ENCODE data around the gene DESI2. TPM values are rescaled to one million over a fixed set of nuclear protein-coding genes. Genes with fewer than 3 reads are reported as not detected.

The DESI2 gene
- total RNA-seq, 1 donor from 2014 or later = 25.5 TPM

GRCh38 chr1:244727871-244728474 lies 75.0 kb downstream of the DESI2 start:
- Histone ChIP-seq H3K27ac (no peak overlapping the region), H3K36me3 (no peaks in the 10 kb centered on the region), H3K27me3 (no peaks in the 10 kb centered on the region), H3K4me1 (peaks cover 5% of the 10 kb centered on the region), H3K4me3 (no peak overlapping the region), H3K9me3 (no peaks in the 10 kb centered on the region)
- TF ChIP-seq POLR2A (IDR thresholded peaks at IDR 0.05) (no peak), CTCF (IDR thresholded peaks at IDR 0.05) (no peak), POLR2AphosphoS5 (IDR thresholded peaks at IDR 0.05; ENCODE audit: insufficient read depth in 1 of 2, low read depth in 1 of 2) (no peak)
- intact Hi-C loops (cut with DNase I) = no loop called here
- no peak for DNase-seq (ENCODE audit: extremely low spot score in 2 of 2)

GRCh38 chr1:244730153-244730933 lies 77.4 kb downstream of the DESI2 start:
- no peak for DNase-seq (ENCODE audit: extremely low spot score in 2 of 2)
- Histone ChIP-seq H3K4me3 (peak overlapping the region; percentile 57 to 86), H3K4me1 (peaks cover 5% of the 10 kb centered on the region), H3K27me3 (no peaks in the 10 kb centered on the region), H3K36me3 (no peaks in the 10 kb centered on the region), H3K9me3 (no peaks in the 10 kb centered on the region), H3K27ac (peak overlapping the region; percentile 59)
- intact Hi-C loops (cut with DNase I) = no loop called here
- TF ChIP-seq POLR2A (IDR thresholded peaks at IDR 0.05) (no peak), POLR2AphosphoS5 (IDR thresholded peaks at IDR 0.05; ENCODE audit: insufficient read depth in 1 of 2, low read depth in 1 of 2) (no peak), CTCF (IDR thresholded peaks at IDR 0.05) (no peak)

GRCh38 chr1:244730934-244731434 lies 78.1 kb downstream of the DESI2 start:
- H3K27me3 ChIP-seq = no peaks in the 10 kb centered on the region
- H3K36me3 ChIP-seq = no peaks in the 10 kb centered on the region
- peak overlapping the region; percentile 57 to 86 for H3K4me3 ChIP-seq
- no peak for TF ChIP-seq POLR2A (IDR thresholded peaks at IDR 0.05)
- no peak for TF ChIP-seq POLR2AphosphoS5 (IDR thresholded peaks at IDR 0.05; ENCODE audit: insufficient read depth in 1 of 2, low read depth in 1 of 2)
- no peak for TF ChIP-seq CTCF (IDR thresholded peaks at IDR 0.05)
- no peak for DNase-seq (ENCODE audit: extremely low spot score in 2 of 2)
- intact Hi-C loops (cut with DNase I) = no loop called here
- H3K4me1 ChIP-seq = peaks cover 5% of the 10 kb centered on the region
- no peaks in the 10 kb centered on the region for H3K9me3 ChIP-seq
- H3K27ac ChIP-seq = peak overlapping the region; percentile 59

GRCh38 chr1:244731651-244732050 lies 78.7 kb downstream of the DESI2 start:
- intact Hi-C loops (cut with DNase I) = no loop called here
- peaks cover 5% of the 10 kb centered on the region for H3K4me1 ChIP-seq
- TF ChIP-seq CTCF (IDR thresholded peaks at IDR 0.05) (no peak), POLR2A (IDR thresholded peaks at IDR 0.05) (no peak), POLR2AphosphoS5 (IDR thresholded peaks at IDR 0.05; ENCODE audit: insufficient read depth in 1 of 2, low read depth in 1 of 2) (no peak)
- H3K27ac ChIP-seq = no peak overlapping the region
- no peaks in the 10 kb centered on the region for H3K27me3 ChIP-seq
- no peak overlapping the region for H3K4me3 ChIP-seq
- H3K36me3 ChIP-seq = no peaks in the 10 kb centered on the region
- no peak for DNase-seq (ENCODE audit: extremely low spot score in 2 of 2)
- H3K9me3 ChIP-seq = no peaks in the 10 kb centered on the region
